Measurements from ENCODE around the gene MTURN. TPM values are rescaled to one million over a fixed set of nuclear protein-coding genes. Genes with fewer than 3 reads are reported as not detected.

The MTURN gene
- total and polyA plus RNA-seq, 2 donors from 2014 or later = 54.7 to 80.1 TPM

- intact Hi-C loops (cut with DNase I) = no loop called here
- no peak for FAIRE-seq
- H3K4me1 ChIP-seq (ENCODE audit: control insufficient read depth in 2 of 3, insufficient read depth in 2 of 3, low read depth in 1 of 3, low read length in 3 of 3) = peaks cover 2 to 29% (median 15%) of the 10 kb centered on the region in 3 donors
Measured at GRCh38 chr7:30144657-30145306, 10.0 kb downstream of the MTURN start.

GRCh38 chr7:30145426-30145970 lies 10.7 kb downstream of the MTURN start:
- FAIRE-seq (peak; percentile 39), DNase-seq (peak in 3 of 5 donors; percentile 40 to 81 (median 71))
- TF ChIP-seq CTCF (IDR thresholded peaks at IDR 0.05; ENCODE audit: borderline replicate concordance, extremely low read depth, insufficient read depth) = no peak
- Histone ChIP-seq H3K9me3 (ENCODE audit: control insufficient read depth in 2 of 3, insufficient read depth in 1 of 3, low read length in 3 of 3) (no peaks in the 10 kb centered on the region), H3K4me1 (ENCODE audit: control insufficient read depth in 2 of 3, insufficient read depth in 2 of 3, low read depth in 1 of 3, low read length in 3 of 3) (peaks cover 2 to 29% (median 15%) of the 10 kb centered on the region in 3 donors), H3K27ac (ENCODE audit: low read depth in 2 of 2, low read length in 2 of 2) (peak overlapping the region; percentile 69 to 74), H3K9ac (ENCODE audit: low read length in 3 of 3) (peak overlapping the region in 1 of 3 donors; percentile 56), H3K4me3 (ENCODE audit: low read length in 3 of 3) (peak overlapping the region in 1 of 3 donors; percentile 45), H3K36me3 (ENCODE audit: control insufficient read depth in 2 of 3, insufficient read depth in 3 of 3, low read length in 3 of 3) (no peaks in the 10 kb centered on the region), H3K27me3 (ENCODE audit: control insufficient read depth, insufficient read depth, low read length) (no peaks in the 10 kb centered on the region)
- intact Hi-C loops (cut with DNase I) = no loop called here

More at GRCh38 chr7:30144657-30145306, 10.0 kb downstream of the MTURN start:
- no peak for DNase-seq
- TF ChIP-seq CTCF (IDR thresholded peaks at IDR 0.05; ENCODE audit: borderline replicate concordance, extremely low read depth, insufficient read depth) = no peak
- peak overlapping the region; percentile 69 to 74 for H3K27ac ChIP-seq (ENCODE audit: low read depth in 2 of 2, low read length in 2 of 2)
- H3K4me3 ChIP-seq (ENCODE audit: low read length in 3 of 3) = no peak overlapping the region
- no peaks in the 10 kb centered on the region for H3K9me3 ChIP-seq (ENCODE audit: control insufficient read depth in 2 of 3, insufficient read depth in 1 of 3, low read length in 3 of 3)
- no peaks in the 10 kb centered on the region for H3K36me3 ChIP-seq (ENCODE audit: control insufficient read depth in 2 of 3, insufficient read depth in 3 of 3, low read length in 3 of 3)
- no peaks in the 10 kb centered on the region for H3K27me3 ChIP-seq (ENCODE audit: control insufficient read depth, insufficient read depth, low read length)
- H3K9ac ChIP-seq (ENCODE audit: low read length in 3 of 3) = no peak overlapping the region

- TF ChIP-seq CTCF (IDR thresholded peaks at IDR 0.05; ENCODE audit: borderline replicate concordance, extremely low read depth, insufficient read depth) = no peak
- H3K27me3 ChIP-seq (ENCODE audit: control insufficient read depth, insufficient read depth, low read length) = no peaks in the 10 kb centered on the region
- peak overlapping the region in 1 of 3 donors; percentile 56 for H3K9ac ChIP-seq (ENCODE audit: low read length in 3 of 3)
- H3K27ac ChIP-seq (ENCODE audit: low read depth in 2 of 2, low read length in 2 of 2) = peak overlapping the region; percentile 64 to 69
- intact Hi-C loops (cut with DNase I) = no loop called here
- FAIRE-seq (no peak), DNase-seq (peak in 1 of 5 donors; percentile 54)
- H3K9me3 ChIP-seq (ENCODE audit: control insufficient read depth in 2 of 3, insufficient read depth in 1 of 3, low read length in 3 of 3) = no peaks in the 10 kb centered on the region
- H3K4me3 ChIP-seq (ENCODE audit: low read length in 3 of 3) = peak overlapping the region in 1 of 3 donors; percentile 45
- peaks cover 0 to 6% (median 0%) of the 10 kb centered on the region in 3 donors for H3K36me3 ChIP-seq (ENCODE audit: control insufficient read depth in 2 of 3, insufficient read depth in 3 of 3, low read length in 3 of 3)
- H3K4me1 ChIP-seq (ENCODE audit: control insufficient read depth in 2 of 3, insufficient read depth in 2 of 3, low read depth in 1 of 3, low read length in 3 of 3) = peaks cover 2 to 29% (median 15%) of the 10 kb centered on the region in 3 donors
Measured at GRCh38 chr7:30146127-30146612, 11.4 kb downstream of the MTURN start.

All from kidney (tissue), 14 donors.